SK-N-SH (cell line): Measurements from ENCODE around the gene ATP6V0E2. TPM values are rescaled to one million over a fixed set of nuclear protein-coding genes. Genes with fewer than 3 reads are reported as not detected.

ENCODE experiments used
- CTCF ChIA-PET: fragments of 300-600, 350-600 bp; formaldehyde crosslinking; extraction: SDS; loops from one replicate; lab custom pipeline; 2021; lab: Yijun Ruan, JAX
- POLR2A ChIA-PET: fragments of 350-600 bp; sonication (Branson Sonifier 250); formaldehyde crosslinking; extraction: SDS; loops from one replicate; lab custom pipeline; 2020; ENCODE audit warnings: antibody characterized with exemption, inconsistent platforms; lab: Yijun Ruan, JAX
- DNase-seq: peaks from one replicate; pipeline ENCODE4 v3.0.0; 2012
- H2AFZ ChIP-seq: fragments of 200-600 bp; sonication (generic); 2 replicates; pipeline ENCODE4 v1.8.1; 2016; ENCODE audit warnings: antibody characterized with exemption, mild to moderate bottlenecking, low read depth
- H3F3A ChIP-seq: fragments of 200-600 bp; sonication (generic); replicated peaks from 2 replicates; pipeline ENCODE3; 2016; ENCODE audit warnings: antibody characterized with exemption, mild to moderate bottlenecking; ENCODE audit not compliant: insufficient read depth
- H3K27ac ChIP-seq, 2 experiments: fragments of 200-500 bp in 1 of 2; fragments of 200-600 bp in 1 of 2; sonication (Bioruptor generic) in 1 of 2; sonication (generic), shearing (Covaris generic) in 1 of 2; 2 replicates each; pipeline versions ENCODE4 v1.5.1 to v1.6.1; 2014 to 2016; ENCODE audit warnings: low read depth in 2 of 2, inconsistent platforms in 1 of 2, low read length in 1 of 2, mild to moderate bottlenecking in 1 of 2, mixed read lengths in 1 of 2
- H3K27me3 ChIP-seq: fragments of 200-600 bp; sonication (generic), shearing (Covaris generic); 2 replicates; pipeline ENCODE4 v1.6.1; 2016; ENCODE audit warnings: mixed run types; ENCODE audit not compliant: insufficient read depth
- H3K36me3 ChIP-seq, 2 experiments: fragments of 200-500 bp in 1 of 2; fragments of 200-600 bp in 1 of 2; sonication (Bioruptor generic) in 1 of 2; sonication (generic) in 1 of 2; replicated peaks in 1 of 2; 2 replicates each; pipeline versions ENCODE3 to v1.5.1; 2014 to 2016; ENCODE audit warnings: low read length in 1 of 2, mild to moderate bottlenecking in 1 of 2; ENCODE audit not compliant: insufficient read depth in 2 of 2, control insufficient read depth in 1 of 2
- H3K4me1 ChIP-seq, 2 experiments: fragments of 200-500 bp in 1 of 2; fragments of 200-600 bp in 1 of 2; sonication (Bioruptor generic) in 1 of 2; sonication (generic), shearing (Covaris generic) in 1 of 2; 2 replicates each; pipeline versions ENCODE4 v1.5.1 to v1.6.1; 2014 to 2016; ENCODE audit warnings: low read depth in 1 of 2, low read length in 1 of 2, mixed run types in 1 of 2; ENCODE audit not compliant: insufficient read depth in 2 of 2, control insufficient read depth in 1 of 2
- H3K4me2 ChIP-seq: fragments of 200-600 bp; sonication (generic), shearing (Covaris generic); 2 replicates; pipeline ENCODE4 v1.6.1; 2017; ENCODE audit warnings: mixed run types
- H3K4me3 ChIP-seq, 2 experiments: fragments of 200-500 bp in 1 of 2; fragments of 200-600 bp in 1 of 2; sonication (Bioruptor generic) in 1 of 2; sonication (generic), shearing (Covaris generic) in 1 of 2; 2 replicates each; pipeline versions ENCODE4 v1.5.1 to v1.8.1; 2014 to 2016; ENCODE audit warnings: low read depth in 2 of 2, inconsistent platforms in 1 of 2, low read length in 1 of 2, mild to moderate bottlenecking in 1 of 2, mixed read lengths in 1 of 2, moderate library complexity in 1 of 2
- H3K79me2 ChIP-seq: fragments of 200-600 bp; sonication (generic); 2 replicates; pipeline ENCODE4 v1.8.1; 2017; ENCODE audit warnings: mild to moderate bottlenecking; ENCODE audit not compliant: insufficient read depth
- H3K9ac ChIP-seq: fragments of 200-600 bp; sonication (generic); 2 replicates; pipeline ENCODE4 v1.6.1; 2017; ENCODE audit warnings: mixed run types
- H3K9me2 ChIP-seq: fragments of 200-600 bp; sonication (generic); 2 replicates; pipeline ENCODE4 v1.6.1; 2017; ENCODE audit warnings: mixed run types
- H3K9me3 ChIP-seq: fragments of 200-600 bp; sonication (generic); 2 replicates; pipeline ENCODE4 v1.6.1; 2017; ENCODE audit warnings: mixed run types, mild to moderate bottlenecking, moderate library complexity
- H4K20me1 ChIP-seq: fragments of 200-600 bp; sonication (generic); 2 replicates; pipeline ENCODE4 v1.6.1; 2017; ENCODE audit warnings: mild to moderate bottlenecking, mixed run types; ENCODE audit not compliant: insufficient read depth
- FOXJ3 ChIP-seq: sonication (generic); formaldehyde crosslinking; IDR thresholded peaks from 2 replicates; pipeline ENCODE4 v1.5.1; 2020; ENCODE audit warnings: mild to moderate bottlenecking, missing genetic modification reagents
- GATA2 ChIP-seq: sonication (generic); formaldehyde crosslinking; IDR thresholded peaks from 2 replicates; pipeline ENCODE4 v1.5.0; 2020; ENCODE audit warnings: mild to moderate bottlenecking, missing genetic modification reagents
- IRF3 ChIP-seq: fragments of 150-350 bp; IDR thresholded peaks from 2 replicates; pipeline ENCODE4 v1.6.1; 2016; ENCODE audit warnings: mild to moderate bottlenecking, low read depth, low read length
- POLR2AphosphoS5 ChIP-seq: IDR thresholded peaks from 2 replicates; pipeline ENCODE4 v1.6.1; 2012; ENCODE audit warnings: low read depth, low read length
- RAD21 ChIP-seq: IDR thresholded peaks from 2 replicates; pipeline ENCODE4 v1.6.1; 2012; ENCODE audit warnings: mild to moderate bottlenecking, low read length
- REST ChIP-seq: IDR thresholded peaks from 2 replicates; pipeline ENCODE4 v1.6.1; 2012; ENCODE audit warnings: mild to moderate bottlenecking, low read depth, low read length, moderate library complexity
- SIN3A ChIP-seq: IDR thresholded peaks from 2 replicates; pipeline ENCODE4 v1.6.1; 2012; ENCODE audit warnings: low read depth, mild to moderate bottlenecking, low read length, moderate library complexity, borderline replicate concordance
- SMC3 ChIP-seq: IDR thresholded peaks from 2 replicates; pipeline ENCODE4 v1.6.1; 2012; ENCODE audit warnings: low read depth, low read length, improper control_type of control experiment
- TEAD4 ChIP-seq: IDR thresholded peaks from 2 replicates; pipeline ENCODE4 v1.4.0; 2012; ENCODE audit warnings: mild to moderate bottlenecking, borderline replicate concordance; ENCODE audit not compliant: insufficient read depth
- USF1 ChIP-seq: IDR thresholded peaks from 2 replicates; pipeline ENCODE4 v1.4.0; 2012; ENCODE audit warnings: low read depth, borderline replicate concordance
- ZBTB33 ChIP-seq: IDR thresholded peaks from 2 replicates; pipeline ENCODE4 v1.4.0; 2012; ENCODE audit warnings: low read depth, borderline replicate concordance
- WGBS: methylation state at CpG from one replicate; pipeline ENCODE4 v1.1.6; 2017; ENCODE audit warnings: low lambda C conversion rate; 5-methylcytosine and 5-hydroxymethylcytosine counted together
- polyA plus RNA-seq, 3 experiments: library from polyadenylated mRNA; depleted of rRNA; stranded (reverse); fragments of >200 nt; gene quantifications; 2 replicates each; pipeline ENCODE4 v1.2.3, GENCODE V29; 2012

Gene ATP6V0E2
- polyA plus RNA-seq, 1 of the 3 experiments (the other 2 are of a cell fraction), result 49.6 TPM

GRCh38 chr7:149843566-149843965 is 30.2 kb upstream of the ATP6V0E2 start:
- Histone ChIP-seq H2AFZ (no peak overlapping the region), H3K4me1 (peaks cover 0 to 10% of the 10 kb centered on the region in 2 experiments; a peak in 2 of 4 replicates), H3K79me2 (peaks cover 24% of the 10 kb centered on the region), H4K20me1 (no peaks in the 10 kb centered on the region), H3K9me3 (no peaks in the 10 kb centered on the region), H3K36me3 (peaks cover 7 to 39% of the 10 kb centered on the region in 2 experiments), H3K4me2 (no peak overlapping the region), H3K9ac (no peak overlapping the region), H3K9me2 (no peaks in the 10 kb centered on the region), H3K27me3 (no peaks in the 10 kb centered on the region), H3K27ac (no peak overlapping the region), H3K4me3 (no peak overlapping the region), H3F3A (peaks cover 3% of the 10 kb centered on the region)
- 96% methylated on average over 8 of the region's 9 CpGs for WGBS
- ChIA-PET CTCF (interaction anchor here (0.9 to 2.6 kb wide), 3 partner anchors 18 to 53 kb away, joined by 3 to 6 read pairs (median 4); no protein-coding TSS in a partner anchor), POLR2A (no interaction called here)
- no peak for TF ChIP-seq ZBTB33
- no peak for TF ChIP-seq IRF3
- TF ChIP-seq SIN3A, result no peak
- no peak for TF ChIP-seq SMC3
- TF ChIP-seq FOXJ3 (CRISPR knock-in tag), result no peak
- TF ChIP-seq USF1, result no peak
- TF ChIP-seq TEAD4, result no peak
- no peak for TF ChIP-seq RAD21
- no peak for TF ChIP-seq POLR2AphosphoS5
- no peak for TF ChIP-seq REST
- no peak for TF ChIP-seq GATA2
- no peak for DNase-seq
